ENCODE measurements around the gene TMEM69. TPM values are rescaled to one million over a fixed set of nuclear protein-coding genes. Genes with fewer than 3 reads are reported as not detected.
A peak's percentile ranks its signal among the peaks of the same experiment; 100 is the strongest.

TMEM69 gene
- polyA plus RNA-seq, 2 of the 4 experiments (the other 2 are of a cell fraction) = 22.7 to 50.8 TPM

DNA sequence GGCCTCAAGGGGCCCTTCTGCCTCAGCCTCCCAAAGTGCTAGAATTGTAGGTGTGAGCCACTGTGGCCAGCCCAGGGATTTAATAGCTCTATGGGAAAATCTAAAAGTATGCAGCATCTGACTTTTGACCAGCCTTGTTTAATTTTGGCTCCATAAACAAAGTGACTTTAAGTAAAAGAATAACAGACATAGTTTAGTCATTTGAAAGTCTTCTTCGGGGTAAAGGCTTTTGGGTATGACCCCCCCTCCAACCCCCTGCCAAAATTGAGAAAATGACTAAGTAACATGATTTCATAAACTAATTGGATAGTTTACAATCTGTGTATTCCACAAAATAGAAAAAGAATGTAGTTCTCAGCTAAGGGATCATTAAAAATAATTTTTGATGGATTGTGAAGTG is 18.6 kb upstream of the TMEM69 start:
- 26% methylated on average over 1 of the region's 1 CpG for WGBS (ENCODE audit: missing lambda C conversion rate)
- Histone ChIP-seq H3K9me3 (no peaks in the 10 kb centered on the region), H3K27ac (no peak overlapping the region), H3K4me1 (peaks cover 27% of the 10 kb centered on the region), H3K4me2 (peak overlapping the region; percentile 32; the same call in 2 of the 3 replicates), H3K4me3 (no peak overlapping the region)
- FAIRE-seq = no peak
- CTCF ChIA-PET = no interaction called here
- POLR2A ChIA-PET = no interaction called here
- TF ChIP-seq HES2 (IDR thresholded peaks at IDR 0.05) (no peak), ZFP36 (IDR thresholded peaks at IDR 0.05; ENCODE audit: borderline replicate concordance, partially characterized antibody) (no peak), KDM1A (IDR thresholded peaks at IDR 0.05; ENCODE audit: low read depth) (no peak), PHF8 (IDR thresholded peaks at IDR 0.05; ENCODE audit: borderline replicate concordance, low read depth) (no peak), HDAC2 (IDR thresholded peaks at IDR 0.05) (no peak), EHMT2 (IDR thresholded peaks at IDR 0.05; ENCODE audit: low read depth) (no peak), EHF (CRISPR knock-in tag; IDR thresholded peaks at IDR 0.05) (no peak), CBX8 (IDR thresholded peaks at IDR 0.05) (no peak), ZNF302 (CRISPR knock-in tag; IDR thresholded peaks at IDR 0.05) (no peak), EP300 (IDR thresholded peaks at IDR 0.05) (no peak), CBX2 (IDR thresholded peaks at IDR 0.05; ENCODE audit: borderline replicate concordance, low read depth) (no peak), MAZ (IDR thresholded peaks at IDR 0.05; ENCODE audit: borderline replicate concordance, low read depth, low read length) (no peak), RAD21 (conservative IDR thresholded peaks at IDR 0.05 in 1 of 2, IDR thresholded peaks at IDR 0.05 in 1 of 2) (no peak), RARB (CRISPR knock-in tag; IDR thresholded peaks at IDR 0.05) (no peak), RFX5 (IDR thresholded peaks at IDR 0.05) (no peak), CHD2 (IDR thresholded peaks at IDR 0.05; ENCODE audit: low read length, partially characterized antibody) (no peak), MYC (IDR thresholded peaks at IDR 0.05; ENCODE audit: borderline replicate concordance, low read length) (no peak), NFE2L2 (conservative IDR thresholded peaks at IDR 0.05; ENCODE audit: low read length) (no peak), FOXS1 (CRISPR knock-in tag; IDR thresholded peaks at IDR 0.05) (no peak)
- TF ChIP-seq, protein P1, sequence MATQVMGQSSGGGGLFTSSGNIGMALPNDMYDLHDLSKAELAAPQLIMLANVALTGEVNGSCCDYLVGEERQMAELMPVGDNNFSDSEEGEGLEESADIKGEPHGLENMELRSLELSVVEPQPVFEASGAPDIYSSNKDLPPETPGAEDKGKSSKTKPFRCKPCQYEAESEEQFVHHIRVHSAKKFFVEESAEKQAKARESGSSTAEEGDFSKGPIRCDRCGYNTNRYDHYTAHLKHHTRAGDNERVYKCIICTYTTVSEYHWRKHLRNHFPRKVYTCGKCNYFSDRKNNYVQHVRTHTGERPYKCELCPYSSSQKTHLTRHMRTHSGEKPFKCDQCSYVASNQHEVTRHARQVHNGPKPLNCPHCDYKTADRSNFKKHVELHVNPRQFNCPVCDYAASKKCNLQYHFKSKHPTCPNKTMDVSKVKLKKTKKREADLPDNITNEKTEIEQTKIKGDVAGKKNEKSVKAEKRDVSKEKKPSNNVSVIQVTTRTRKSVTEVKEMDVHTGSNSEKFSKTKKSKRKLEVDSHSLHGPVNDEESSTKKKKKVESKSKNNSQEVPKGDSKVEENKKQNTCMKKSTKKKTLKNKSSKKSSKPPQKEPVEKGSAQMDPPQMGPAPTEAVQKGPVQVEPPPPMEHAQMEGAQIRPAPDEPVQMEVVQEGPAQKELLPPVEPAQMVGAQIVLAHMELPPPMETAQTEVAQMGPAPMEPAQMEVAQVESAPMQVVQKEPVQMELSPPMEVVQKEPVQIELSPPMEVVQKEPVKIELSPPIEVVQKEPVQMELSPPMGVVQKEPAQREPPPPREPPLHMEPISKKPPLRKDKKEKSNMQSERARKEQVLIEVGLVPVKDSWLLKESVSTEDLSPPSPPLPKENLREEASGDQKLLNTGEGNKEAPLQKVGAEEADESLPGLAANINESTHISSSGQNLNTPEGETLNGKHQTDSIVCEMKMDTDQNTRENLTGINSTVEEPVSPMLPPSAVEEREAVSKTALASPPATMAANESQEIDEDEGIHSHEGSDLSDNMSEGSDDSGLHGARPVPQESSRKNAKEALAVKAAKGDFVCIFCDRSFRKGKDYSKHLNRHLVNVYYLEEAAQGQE (IDR thresholded peaks at IDR 0.05) = no peak
- no peak for ATAC-seq
- no peak for DNase-seq (ENCODE audit: low read depth in 1 of 2, low spot score in 1 of 2)

DNA sequence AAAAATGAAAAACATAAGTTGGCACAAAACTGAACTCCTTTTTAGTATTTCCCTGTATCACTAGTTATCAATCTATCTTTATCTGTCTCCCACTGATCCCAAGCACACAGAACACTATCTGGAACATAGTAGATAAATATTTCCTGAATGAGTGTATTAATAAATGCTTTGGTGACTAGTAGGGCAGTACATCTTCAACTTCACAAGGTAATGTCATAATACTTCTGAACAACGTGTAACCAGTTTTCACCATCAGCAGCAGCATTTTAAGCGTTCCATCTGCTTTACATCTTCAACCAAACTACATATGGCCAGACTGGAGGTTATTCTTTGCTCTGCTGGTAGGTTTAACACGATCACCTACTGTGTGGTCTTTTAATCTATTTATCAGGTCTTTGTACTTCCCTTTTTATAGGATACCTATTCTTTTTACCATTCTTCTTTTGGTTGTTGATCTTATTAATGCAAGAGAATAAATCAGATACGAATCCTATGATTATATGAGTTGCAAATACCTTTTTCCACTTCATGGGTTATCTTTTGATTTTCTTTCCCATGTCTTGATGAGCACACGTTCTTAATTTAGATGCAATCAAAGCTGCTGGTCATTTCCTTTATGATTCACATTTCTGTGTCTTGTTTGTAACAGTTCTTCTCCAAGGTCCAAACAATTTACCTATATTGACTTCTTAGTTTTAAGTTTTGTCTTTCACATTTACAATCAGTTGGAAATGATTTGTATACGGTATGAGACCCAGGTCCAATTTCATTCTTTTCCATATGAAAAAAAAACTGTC is 17.9 kb upstream of the TMEM69 start:
- H3K9me3 ChIP-seq = no peaks in the 10 kb centered on the region
- no peak for DNase-seq (ENCODE audit: low read depth in 1 of 2, low spot score in 1 of 2)
- TF ChIP-seq JUNB (IDR thresholded peaks at IDR 0.05) = no peak
- TF ChIP-seq, protein P2, sequence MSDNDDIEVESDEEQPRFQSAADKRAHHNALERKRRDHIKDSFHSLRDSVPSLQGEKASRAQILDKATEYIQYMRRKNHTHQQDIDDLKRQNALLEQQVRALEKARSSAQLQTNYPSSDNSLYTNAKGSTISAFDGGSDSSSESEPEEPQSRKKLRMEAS (IDR thresholded peaks at IDR 0.05) = no peak
- no peak for TF ChIP-seq HEYL (CRISPR knock-in tag; IDR thresholded peaks at IDR 0.05)
- TF ChIP-seq, protein P3, sequence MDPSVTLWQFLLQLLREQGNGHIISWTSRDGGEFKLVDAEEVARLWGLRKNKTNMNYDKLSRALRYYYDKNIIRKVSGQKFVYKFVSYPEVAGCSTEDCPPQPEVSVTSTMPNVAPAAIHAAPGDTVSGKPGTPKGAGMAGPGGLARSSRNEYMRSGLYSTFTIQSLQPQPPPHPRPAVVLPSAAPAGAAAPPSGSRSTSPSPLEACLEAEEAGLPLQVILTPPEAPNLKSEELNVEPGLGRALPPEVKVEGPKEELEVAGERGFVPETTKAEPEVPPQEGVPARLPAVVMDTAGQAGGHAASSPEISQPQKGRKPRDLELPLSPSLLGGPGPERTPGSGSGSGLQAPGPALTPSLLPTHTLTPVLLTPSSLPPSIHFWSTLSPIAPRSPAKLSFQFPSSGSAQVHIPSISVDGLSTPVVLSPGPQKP (IDR thresholded peaks at IDR 0.05; ENCODE audit: low read depth, low read length) = no peak
- no peak for TF ChIP-seq GATA3 (IDR thresholded peaks at IDR 0.05; ENCODE audit: borderline replicate concordance)
- no peak for TF ChIP-seq NR3C1 (IDR thresholded peaks at IDR 0.05)
- TF ChIP-seq FOXS1 (CRISPR knock-in tag; IDR thresholded peaks at IDR 0.05) = no peak
- no peak for TF ChIP-seq EHMT2 (IDR thresholded peaks at IDR 0.05; ENCODE audit: low read depth)
- no peak overlapping the region for H3K27ac ChIP-seq
- POLR2A ChIA-PET = no interaction called here
- 79% methylated on average over 6 of the region's 6 CpGs for WGBS (ENCODE audit: missing lambda C conversion rate)
- H3K4me2 ChIP-seq = peak overlapping the region; percentile 32; the same call in 2 of the 3 replicates
- ATAC-seq = no peak
- peaks cover 29% of the 10 kb centered on the region for H3K4me1 ChIP-seq
- no peak overlapping the region for H3K4me3 ChIP-seq
- no peak for FAIRE-seq
- CTCF ChIA-PET = interaction anchor here (1.7 kb wide), 1 partner anchor 20 kb away, joined by 4 read pairs; no protein-coding TSS in a partner anchor

Measured in A549 (cell line).